OCI-LY7 (cell line): ENCODE results near the gene MAP3K8.

Experiments used
- CTCF ChIP-seq: fragments of 200-600 bp; sonication (generic); conservative IDR thresholded peaks from 2 replicates; pipeline ENCODE4 v1.5.1; 2014; ENCODE audit warnings: mild to moderate bottlenecking, antibody characterized with exemption, low read length, moderate library complexity, mixed read lengths
- EZH2phosphoT487 ChIP-seq: fragments of 200-600 bp; sonication (generic); IDR thresholded peaks from 2 replicates; pipeline ENCODE4 v1.6.1; 2018; ENCODE audit warnings: low read depth, borderline replicate concordance, mild to moderate bottlenecking, mixed run types, antibody characterized with exemption, low read length, moderate library complexity, mixed read lengths

- no peak for TF ChIP-seq CTCF
- no peak for TF ChIP-seq EZH2phosphoT487
Observed at GRCh38 chr10:30436191-30436611, 2.2 kb downstream of the MAP3K8 start.
